ENCODE measurements around the gene DMBX1.

DMBX1 gene

DNA sequence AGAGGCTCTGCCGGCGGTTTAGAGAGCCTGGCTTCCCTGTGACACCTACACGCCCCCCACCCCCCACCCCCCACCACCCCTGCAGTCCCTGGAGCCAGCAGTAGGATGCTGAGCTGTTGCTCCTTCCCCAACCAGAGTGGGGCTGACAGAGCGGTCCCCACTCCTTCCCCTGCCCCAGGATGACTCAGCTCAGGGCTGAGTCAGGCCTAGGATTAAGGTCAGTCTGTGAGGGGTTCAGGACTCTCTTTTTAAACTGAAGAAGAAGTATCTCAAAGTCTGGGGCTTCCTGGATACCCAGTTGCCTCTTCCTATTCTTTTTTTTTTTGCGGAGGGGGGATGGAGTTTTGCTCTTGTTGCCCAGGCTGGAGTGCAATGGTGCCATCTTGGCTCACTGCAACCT lies 19.1 kb downstream of the DMBX1 start:
- DNase-seq: no peak

DNA sequence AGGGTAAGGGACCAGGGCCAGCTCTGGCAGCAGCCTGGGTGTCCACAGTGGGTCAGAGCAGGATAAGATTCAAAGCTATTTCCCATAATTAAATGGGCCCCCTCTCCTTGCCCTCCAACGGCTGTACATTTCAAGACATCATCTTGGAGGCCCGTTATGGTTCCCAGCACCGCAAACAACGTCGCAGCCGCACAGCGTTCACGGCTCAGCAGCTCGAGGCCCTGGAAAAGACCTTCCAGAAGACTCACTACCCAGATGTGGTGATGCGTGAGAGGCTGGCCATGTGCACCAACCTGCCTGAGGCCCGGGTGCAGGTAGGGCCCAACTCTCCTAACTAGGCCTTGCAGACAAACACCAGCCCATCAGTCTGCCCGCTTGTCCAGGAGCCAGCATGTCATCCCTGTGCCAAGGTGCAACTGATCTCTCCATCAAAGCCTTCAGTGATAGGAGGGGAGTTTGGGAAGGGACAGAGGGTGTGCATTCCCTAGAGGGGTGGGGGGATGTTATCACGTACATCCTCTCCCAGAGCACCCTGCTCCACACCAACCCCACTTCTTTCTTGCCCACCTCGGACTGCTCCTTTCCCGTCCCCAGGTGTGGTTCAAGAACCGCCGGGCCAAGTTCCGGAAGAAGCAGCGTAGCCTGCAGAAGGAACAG lies 20.8 kb downstream of the DMBX1 start:
- DNase-seq: no peak

GRCh38 chr1:46510998-46511365 lies 21.3 kb downstream of the DMBX1 start:
- no peak for DNase-seq

GRCh38 chr1:46512135-46512791 lies 22.6 kb downstream of the DMBX1 start:
- no peak for DNase-seq

DNA sequence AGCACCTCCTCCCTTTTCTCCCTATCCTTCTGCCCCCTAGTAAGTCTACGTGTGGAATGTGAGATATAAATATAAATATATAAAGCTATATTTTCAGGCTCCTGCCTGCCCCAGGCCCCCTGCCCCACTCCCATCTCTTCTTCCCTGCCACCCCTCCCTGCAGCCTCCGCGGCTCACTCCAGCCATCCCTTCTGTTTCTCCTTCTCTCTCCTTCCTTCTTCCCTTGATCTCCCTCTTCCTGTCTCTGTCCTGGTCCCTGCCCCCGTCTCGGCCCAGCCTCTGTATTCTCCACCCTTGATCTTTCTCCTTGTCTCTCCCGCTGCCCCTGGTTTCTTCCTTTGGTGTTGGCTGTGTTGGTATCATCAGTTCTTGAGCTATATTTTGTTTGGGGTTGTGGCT lies 23.2 kb downstream of the DMBX1 start:
- no peak for DNase-seq

- no peak for DNase-seq
Observed at GRCh38 chr1:46513536-46513935, 23.9 kb downstream of the DMBX1 start.

DNA sequence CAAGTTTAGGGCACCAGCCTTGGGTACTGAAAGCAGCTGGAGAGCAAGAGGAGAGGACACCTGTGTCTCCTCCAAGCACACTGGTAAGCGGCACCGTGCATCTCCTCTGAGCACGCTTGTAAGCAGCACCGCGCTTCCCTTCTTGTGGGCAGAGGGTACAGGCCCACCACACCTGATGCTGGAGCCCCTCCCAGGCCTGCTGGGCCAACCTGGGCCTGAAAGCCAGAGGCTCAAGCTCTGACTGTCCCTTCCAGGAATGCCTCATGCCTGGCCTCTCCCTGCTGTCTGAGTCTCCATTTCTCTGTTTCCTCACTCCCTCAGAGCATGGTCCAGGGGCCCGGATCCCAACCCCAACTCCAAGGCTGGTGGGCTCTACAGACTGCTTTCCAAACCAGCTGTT lies 25.9 kb downstream of the DMBX1 start:
- DNase-seq: no peak

DNA sequence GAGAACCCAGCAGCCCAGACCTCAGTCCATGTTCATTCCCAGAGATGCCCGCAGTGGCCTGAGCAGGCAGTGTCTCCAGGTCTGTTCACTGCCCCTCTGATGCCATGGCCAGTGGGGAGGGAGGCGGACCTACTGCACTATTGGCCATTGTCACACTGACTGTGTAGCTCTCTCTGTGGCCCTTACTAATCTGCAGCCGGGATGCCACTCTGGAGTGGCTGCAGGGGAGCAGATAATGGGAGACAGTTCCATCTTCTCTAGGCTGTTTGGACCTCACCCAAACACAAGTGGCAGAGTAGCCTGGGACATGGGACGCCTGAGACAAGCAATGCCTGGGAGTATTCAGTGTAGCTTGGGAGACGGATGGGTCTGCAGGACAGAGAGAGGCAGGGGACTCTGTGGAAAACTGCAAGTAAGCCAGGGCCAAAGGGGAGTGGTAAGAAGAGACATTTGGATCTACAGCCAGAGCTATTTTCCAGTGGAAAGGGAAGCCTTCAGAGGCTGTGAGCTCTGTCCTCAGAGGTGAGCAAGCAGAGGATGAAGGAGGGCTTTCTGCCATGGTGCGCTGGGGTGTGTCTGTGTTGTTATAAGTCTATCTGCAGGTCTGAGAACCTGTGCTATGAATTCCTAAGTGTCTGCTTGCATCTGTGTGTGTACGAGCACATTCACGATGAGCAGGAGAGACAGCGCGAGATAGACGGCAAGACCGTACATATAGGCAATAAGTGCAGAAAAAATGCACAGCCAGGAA lies 26.7 kb downstream of the DMBX1 start:
- DNase-seq: no peak

DNA sequence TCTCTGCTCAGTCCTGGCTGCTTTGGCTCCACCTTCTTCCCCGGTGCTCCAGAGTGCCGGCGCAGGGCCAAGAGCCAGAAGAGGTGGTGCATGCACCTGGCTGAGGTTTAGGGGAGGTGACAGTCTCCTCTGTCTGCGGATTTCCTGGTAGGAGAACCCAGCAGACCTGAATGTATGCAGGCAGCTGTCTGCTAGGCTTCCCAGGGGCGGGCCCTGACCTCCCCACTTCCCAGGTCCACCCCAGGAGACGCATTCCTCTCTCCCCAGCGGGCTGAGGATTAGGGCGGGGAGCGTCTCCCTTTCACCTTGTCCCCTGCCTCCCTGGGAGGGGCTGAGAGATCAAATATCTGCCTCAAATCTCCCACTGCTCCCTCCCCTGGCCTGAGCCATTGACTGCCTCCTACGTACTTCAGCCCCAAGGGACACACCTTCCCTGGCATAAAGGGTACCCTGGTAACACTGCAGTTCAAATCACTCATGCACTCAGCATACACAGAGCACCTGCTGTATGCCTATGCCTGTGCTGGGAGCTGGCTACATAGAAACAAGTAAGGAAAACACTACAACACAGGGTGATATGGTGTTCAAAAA lies 27.5 kb downstream of the DMBX1 start:
- no peak for DNase-seq

GRCh38 chr1:46517932-46518498 lies 28.4 kb downstream of the DMBX1 start:
- DNase-seq: no peak

- DNase-seq: no peak
Observed at GRCh38 chr1:46519209-46519608, 29.6 kb downstream of the DMBX1 start.

GRCh38 chr1:46520063-46520911 lies 30.7 kb downstream of the DMBX1 start:
- DNase-seq: no peak

DNA sequence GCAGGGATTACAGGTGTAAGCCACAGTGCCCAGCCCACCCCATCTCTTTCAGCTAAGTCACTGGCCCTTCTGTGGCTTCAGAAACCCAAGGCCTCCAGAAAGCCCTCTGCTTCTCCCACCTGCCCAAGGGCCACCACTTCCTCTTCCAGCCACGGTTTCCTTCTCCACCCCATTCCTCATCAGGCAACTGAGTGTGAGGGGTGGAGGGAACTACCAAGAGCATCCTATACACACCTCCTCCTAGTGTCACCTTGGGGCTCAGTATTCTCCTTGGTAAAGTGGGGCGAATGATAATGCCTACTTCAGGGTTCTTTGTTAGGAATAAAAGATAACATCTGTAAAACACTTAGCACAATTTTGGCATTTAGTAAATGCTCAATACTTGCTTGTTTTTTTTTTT lies 31.8 kb downstream of the DMBX1 start:
- DNase-seq: no peak

GRCh38 chr1:46522184-46522968 lies 32.7 kb downstream of the DMBX1 start:
- no peak for DNase-seq

DNA sequence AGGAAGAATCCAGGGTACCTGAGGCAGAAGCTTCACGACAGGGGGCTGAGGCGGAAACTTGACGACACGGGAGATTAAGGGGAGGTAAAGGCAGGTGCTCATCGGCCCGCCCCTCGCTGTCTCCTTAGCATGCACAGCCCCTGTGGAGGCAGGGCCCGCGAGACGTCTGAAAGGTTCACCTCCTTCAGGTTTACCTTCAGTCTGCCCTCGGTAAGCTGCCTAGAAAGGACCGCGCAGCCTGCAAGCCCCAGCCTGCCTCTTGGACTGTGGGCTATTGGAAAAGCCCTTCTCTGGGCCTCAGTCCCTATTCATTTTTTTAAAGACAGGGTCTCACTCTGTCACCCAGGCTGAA lies 33.3 kb downstream of the DMBX1 start:
- DNase-seq: no peak

GRCh38 chr1:46523496-46524353 lies 34.1 kb downstream of the DMBX1 start:
- DNase-seq: no peak

DNA sequence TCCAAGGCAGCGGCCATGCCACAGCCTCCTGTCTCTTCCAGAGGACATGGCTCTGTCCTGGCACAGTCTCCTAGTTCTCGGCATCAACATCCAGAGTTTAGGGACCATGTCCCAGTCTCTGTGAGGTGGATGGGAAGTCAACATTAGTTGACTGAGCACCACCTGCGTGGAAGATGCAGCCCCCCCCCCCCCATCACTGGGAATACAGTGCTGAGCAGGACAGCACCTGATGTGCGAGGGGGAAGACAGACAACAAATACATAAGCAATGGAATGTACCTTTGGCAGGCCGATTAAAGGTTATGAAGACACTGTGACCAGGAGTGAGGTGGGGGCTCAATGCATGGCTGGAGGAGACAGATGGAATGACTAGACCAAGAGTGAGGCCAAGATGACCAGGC lies 35.2 kb downstream of the DMBX1 start:
- DNase-seq: no peak

GRCh38 chr1:46525253-46525983 lies 35.8 kb downstream of the DMBX1 start:
- DNase-seq: no peak

- DNase-seq: no peak
Observed at GRCh38 chr1:46526013-46526690, 36.5 kb downstream of the DMBX1 start.

All from activated naive CD4-positive, alpha-beta T cell (primary cell).